ENCODE results near the gene STAP2. TPM values are rescaled to one million over a fixed set of nuclear protein-coding genes. Genes with fewer than 3 reads are reported as not detected.

The STAP2 gene
- total and polyA plus RNA-seq, 9 of the 15 experiments (the other 6 are each of a cell fraction or from before 2014, with no cell fraction given), result 1.2 to 9.8 (median 4.5) TPM

DNA sequence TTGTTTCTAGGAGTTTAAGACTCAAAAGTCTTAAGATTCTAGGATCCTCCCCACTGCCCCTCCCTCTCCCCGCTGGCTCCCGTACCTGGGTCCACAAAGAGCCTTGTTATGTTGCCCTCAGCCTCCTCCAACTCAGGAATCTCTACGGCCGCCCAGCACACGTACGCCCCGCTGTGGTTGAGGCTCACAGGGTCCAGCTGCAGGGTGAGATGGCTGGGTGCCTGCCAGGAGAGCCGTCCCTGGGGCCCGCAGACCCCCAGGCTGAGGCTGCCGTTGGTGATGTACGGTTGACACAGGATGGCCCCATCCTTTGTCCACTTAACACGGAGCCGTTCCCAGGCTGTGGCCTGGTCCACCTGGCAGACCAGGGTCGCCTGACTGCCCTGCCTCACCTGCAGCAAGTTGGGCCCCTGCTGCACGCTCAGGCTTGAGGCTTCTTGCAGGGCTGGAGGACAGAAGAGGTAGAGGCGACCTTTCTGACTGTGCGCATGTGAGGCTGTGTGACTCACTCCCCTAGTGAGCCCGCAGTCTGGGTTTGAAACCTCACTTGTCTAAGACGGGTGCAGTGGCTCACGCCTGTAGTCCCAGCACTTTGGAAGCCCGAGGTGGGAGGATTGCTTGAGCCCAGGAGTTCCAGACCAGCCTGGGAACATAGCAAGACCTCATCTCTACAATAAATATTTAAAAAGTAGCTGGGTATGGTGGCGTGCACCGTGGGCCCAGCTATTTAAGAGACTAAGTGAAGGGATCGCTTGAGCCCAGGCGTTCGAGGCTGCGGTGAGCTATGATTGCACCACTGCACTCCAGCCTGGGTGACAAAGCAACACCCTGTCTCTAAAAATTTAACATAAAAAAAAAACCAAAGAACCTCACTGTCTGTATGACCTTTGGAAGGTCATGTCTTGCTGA lies 40.5 kb downstream of the STAP2 start (continued):
- TF ChIP-seq, protein P1, sequence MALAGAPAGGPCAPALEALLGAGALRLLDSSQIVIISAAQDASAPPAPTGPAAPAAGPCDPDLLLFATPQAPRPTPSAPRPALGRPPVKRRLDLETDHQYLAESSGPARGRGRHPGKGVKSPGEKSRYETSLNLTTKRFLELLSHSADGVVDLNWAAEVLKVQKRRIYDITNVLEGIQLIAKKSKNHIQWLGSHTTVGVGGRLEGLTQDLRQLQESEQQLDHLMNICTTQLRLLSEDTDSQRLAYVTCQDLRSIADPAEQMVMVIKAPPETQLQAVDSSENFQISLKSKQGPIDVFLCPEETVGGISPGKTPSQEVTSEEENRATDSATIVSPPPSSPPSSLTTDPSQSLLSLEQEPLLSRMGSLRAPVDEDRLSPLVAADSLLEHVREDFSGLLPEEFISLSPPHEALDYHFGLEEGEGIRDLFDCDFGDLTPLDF (CRISPR knock-in tag; IDR thresholded peaks at IDR 0.05), result no peak
- TF ChIP-seq FOXK2 (conservative IDR thresholded peaks at IDR 0.05 in 1 of 2, IDR thresholded peaks at IDR 0.05 in 1 of 2; ENCODE audit: low read depth in 2 of 2) (no peak), MYC (IDR thresholded peaks at IDR 0.05; ENCODE audit: low read depth, low read length) (no peak), MYC (CRISPR knock-in tag; IDR thresholded peaks at IDR 0.05; ENCODE audit: borderline replicate concordance, low read depth) (no peak), HSF4 (CRISPR knock-in tag; IDR thresholded peaks at IDR 0.05; ENCODE audit: borderline replicate concordance) (no peak), MYBL2 (IDR thresholded peaks at IDR 0.05; ENCODE audit: low read depth) (no peak), MYBL2 (CRISPR knock-in tag; IDR thresholded peaks at IDR 0.05; ENCODE audit: borderline replicate concordance) (no peak), ZBTB7A (IDR thresholded peaks at IDR 0.05; ENCODE audit: borderline replicate concordance, control insufficient read depth, low read depth, low read length) (no peak), MYNN (IDR thresholded peaks at IDR 0.05) (no peak), MYNN (CRISPR knock-in tag; IDR thresholded peaks at IDR 0.05) (no peak), U2AF1 (optimal IDR thresholded peaks at IDR 0.05; ENCODE audit: low read depth, low read length) (no peak), ZNF764 (CRISPR knock-in tag; IDR thresholded peaks at IDR 0.05; ENCODE audit: low read depth) (no peak), CBX1 (IDR thresholded peaks at IDR 0.05; ENCODE audit: low read depth) (0 out of 2 replicates have a peak, but pooled peaks have one; percentile 70), CTBP1 (IDR thresholded peaks at IDR 0.05; ENCODE audit: borderline replicate concordance) (no peak)
- TF ChIP-seq, protein P2, sequence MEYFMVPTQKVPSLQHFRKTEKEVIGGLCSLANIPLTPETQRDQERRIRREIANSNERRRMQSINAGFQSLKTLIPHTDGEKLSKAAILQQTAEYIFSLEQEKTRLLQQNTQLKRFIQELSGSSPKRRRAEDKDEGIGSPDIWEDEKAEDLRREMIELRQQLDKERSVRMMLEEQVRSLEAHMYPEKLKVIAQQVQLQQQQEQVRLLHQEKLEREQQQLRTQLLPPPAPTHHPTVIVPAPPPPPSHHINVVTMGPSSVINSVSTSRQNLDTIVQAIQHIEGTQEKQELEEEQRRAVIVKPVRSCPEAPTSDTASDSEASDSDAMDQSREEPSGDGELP (CRISPR knock-in tag; IDR thresholded peaks at IDR 0.05; ENCODE audit: borderline replicate concordance), result peak; percentile 38; the same call in 1 of the 2 replicates
- TF ChIP-seq, protein P3, sequence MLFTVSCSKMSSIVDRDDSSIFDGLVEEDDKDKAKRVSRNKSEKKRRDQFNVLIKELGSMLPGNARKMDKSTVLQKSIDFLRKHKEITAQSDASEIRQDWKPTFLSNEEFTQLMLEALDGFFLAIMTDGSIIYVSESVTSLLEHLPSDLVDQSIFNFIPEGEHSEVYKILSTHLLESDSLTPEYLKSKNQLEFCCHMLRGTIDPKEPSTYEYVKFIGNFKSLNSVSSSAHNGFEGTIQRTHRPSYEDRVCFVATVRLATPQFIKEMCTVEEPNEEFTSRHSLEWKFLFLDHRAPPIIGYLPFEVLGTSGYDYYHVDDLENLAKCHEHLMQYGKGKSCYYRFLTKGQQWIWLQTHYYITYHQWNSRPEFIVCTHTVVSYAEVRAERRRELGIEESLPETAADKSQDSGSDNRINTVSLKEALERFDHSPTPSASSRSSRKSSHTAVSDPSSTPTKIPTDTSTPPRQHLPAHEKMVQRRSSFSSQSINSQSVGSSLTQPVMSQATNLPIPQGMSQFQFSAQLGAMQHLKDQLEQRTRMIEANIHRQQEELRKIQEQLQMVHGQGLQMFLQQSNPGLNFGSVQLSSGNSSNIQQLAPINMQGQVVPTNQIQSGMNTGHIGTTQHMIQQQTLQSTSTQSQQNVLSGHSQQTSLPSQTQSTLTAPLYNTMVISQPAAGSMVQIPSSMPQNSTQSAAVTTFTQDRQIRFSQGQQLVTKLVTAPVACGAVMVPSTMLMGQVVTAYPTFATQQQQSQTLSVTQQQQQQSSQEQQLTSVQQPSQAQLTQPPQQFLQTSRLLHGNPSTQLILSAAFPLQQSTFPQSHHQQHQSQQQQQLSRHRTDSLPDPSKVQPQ (CRISPR knock-in tag; IDR thresholded peaks at IDR 0.05; ENCODE audit: borderline replicate concordance), result no peak
